TTC549 (cell line): ENCODE results near the gene TCF7L2.

Source experiments
- FAIRE-seq: peaks from 2 replicates; lab custom pipeline; 2012; peaks lifted over from hg19 to GRCh38; lab: Jason Lieb, UNC

The TCF7L2 gene

DNA sequence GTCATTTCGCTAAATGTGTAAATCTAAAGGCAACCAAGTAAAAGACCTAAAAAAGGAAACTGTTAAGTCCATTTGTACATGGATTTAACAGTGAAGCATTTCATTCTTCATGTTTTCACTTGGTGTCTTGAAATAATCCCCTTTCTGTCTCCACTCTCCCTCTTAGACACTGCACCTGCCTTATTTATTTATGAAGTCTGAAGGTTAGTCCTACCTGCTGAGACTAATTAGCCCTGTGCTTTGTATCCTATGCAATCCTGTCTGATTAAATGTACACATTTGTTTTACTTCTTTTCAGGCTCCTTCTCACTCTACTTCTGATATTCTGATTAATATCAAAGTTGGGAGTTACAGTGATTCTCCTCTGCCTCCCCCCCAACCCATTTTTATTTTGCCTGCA, 1.9 kb upstream of the TCF7L2 start:
- no peak for FAIRE-seq

DNA sequence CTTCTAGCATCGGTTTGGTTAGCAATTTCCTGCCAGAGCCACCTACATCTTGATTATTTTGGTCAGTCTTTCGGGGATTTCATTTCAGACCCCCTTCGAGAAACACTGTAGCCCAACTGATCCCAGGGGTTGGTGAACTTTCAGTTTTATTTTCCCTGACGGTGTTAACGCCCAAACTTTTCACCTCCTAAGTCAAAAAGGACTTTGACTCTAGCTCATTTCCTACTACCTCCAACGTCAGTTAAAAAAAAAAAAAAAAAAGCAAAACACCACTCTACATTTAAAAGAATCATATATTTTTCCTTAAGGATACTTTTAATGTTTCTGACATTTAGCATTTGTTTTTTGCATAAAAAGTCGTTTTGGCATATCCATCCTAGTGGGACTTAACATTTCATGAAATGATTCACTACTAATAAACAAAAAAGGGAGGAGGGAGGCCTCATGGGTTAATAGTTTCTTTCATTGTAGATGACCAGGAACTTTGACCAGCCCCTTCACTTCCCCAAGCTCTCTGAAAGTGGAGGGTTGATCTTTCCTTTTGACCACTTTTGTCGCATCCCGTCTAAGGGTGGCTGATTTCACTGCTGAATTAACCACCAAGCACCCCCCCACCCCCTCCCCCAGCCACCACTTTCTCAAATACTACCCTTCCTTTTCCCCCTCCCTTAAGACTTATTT, 764 bp upstream of the TCF7L2 start:
- peak; percentile 46 for FAIRE-seq

DNA sequence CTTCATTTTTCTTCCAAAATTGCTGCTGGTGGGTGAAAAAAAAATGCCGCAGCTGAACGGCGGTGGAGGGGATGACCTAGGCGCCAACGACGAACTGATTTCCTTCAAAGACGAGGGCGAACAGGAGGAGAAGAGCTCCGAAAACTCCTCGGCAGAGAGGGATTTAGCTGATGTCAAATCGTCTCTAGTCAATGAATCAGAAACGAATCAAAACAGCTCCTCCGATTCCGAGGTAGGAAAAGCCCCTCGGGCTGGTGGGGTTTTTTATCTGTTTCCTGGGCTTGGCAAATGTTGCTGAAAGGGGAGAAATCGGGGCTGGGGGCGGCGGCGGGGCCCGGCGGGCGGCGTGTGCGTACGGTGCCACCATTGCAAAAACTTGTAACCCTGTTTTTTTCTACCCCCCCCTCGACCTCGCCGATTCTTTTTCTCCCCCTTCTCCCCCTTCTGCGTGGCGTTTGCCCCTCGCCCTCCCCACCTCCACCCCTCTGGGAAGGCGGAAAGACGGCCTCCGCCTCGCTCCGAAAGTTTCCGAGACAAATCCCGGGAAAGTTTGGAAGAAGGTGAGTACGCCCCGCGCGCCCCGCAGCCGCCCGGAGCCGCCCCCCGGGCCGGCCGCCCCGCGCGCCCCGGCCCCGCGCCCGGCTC, 789 bp downstream of the TCF7L2 start:
- FAIRE-seq, result no peak

DNA sequence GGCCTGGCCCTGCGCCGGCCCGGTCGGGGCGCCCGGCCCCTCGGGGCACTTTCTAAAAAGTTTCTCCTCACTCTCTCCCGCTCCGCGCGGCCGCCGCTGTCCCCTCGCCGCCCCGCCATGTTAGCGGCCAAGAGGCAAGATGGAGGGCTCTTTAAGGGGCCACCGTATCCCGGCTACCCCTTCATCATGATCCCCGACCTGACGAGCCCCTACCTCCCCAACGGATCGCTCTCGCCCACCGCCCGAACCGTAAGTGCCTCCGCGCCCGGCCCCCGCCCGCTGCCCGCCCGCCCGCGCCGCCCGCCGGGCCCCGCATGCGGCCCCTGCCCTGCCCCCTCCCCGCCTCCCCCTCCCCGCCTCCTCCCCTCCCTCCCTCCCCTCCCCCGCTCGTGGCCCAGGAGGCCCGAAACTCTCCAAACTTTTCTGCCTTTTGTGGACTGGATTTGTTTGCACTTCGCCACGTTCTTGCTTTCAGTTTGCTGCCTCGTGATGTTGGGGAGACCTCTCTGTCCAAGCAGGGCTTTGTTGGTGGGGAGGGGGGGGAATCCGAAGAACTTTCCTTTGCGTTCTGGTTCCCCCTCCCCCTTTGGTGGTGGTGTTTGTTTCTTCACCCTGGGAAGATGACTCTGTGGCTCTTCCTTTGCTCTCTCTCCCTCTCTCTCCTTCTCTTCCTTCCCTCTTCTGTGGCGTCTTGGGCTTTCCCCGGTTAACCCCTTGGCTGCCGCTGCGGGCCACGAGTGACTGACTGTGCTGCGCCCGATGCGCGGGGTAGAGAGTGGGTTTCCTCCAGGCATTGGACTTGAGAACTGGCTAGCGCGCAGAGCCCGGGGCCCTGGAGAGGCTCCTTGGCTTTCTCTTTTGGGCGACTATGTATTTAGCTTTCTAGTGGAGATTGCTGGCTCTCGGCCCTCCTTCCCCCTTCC, 1.6 kb downstream of the TCF7L2 start:
- no peak for FAIRE-seq

DNA sequence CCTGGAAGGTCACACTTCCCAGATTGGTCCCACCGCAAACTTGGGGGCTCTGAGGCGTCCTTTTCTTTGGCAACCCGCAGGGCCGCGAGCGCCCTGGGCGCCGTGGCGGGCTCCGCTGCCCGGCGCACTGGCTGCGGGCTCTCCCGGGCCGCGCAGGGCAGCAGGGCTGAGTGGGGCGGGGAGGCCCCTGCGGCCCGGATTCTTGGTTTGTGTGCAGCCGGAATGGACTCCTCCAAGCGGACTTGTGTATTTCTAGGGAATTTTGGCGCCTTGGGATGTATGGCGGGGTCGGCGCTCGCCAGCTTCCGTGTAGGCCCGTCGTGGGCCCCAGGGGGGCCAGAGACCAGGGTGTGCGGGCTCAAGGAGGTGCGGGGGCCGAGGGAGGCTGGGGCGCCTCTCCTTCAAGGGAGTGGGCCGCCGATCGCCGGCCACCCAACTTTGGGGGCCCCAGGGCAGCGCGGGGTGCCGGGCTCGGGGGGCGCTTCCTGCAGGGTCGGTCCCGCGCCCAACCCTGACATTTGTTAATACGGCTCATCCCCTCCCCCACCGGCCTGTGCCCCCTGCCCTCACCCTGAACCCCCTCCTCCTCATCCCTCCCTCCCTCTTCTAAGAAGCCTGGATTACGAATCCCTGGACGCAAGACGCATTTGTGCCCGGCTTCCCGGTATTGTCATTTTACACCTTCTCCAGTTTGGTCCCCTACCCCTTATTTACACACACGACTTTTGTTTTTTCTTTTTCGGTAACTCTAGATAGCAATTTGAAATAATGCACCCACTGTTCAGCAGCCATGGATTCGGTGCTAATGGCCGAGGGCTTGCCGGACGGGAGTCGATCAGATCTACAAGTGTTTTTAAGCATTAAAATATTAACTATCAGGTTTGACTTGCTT, 2.5 kb downstream of the TCF7L2 start:
- no peak for FAIRE-seq

DNA sequence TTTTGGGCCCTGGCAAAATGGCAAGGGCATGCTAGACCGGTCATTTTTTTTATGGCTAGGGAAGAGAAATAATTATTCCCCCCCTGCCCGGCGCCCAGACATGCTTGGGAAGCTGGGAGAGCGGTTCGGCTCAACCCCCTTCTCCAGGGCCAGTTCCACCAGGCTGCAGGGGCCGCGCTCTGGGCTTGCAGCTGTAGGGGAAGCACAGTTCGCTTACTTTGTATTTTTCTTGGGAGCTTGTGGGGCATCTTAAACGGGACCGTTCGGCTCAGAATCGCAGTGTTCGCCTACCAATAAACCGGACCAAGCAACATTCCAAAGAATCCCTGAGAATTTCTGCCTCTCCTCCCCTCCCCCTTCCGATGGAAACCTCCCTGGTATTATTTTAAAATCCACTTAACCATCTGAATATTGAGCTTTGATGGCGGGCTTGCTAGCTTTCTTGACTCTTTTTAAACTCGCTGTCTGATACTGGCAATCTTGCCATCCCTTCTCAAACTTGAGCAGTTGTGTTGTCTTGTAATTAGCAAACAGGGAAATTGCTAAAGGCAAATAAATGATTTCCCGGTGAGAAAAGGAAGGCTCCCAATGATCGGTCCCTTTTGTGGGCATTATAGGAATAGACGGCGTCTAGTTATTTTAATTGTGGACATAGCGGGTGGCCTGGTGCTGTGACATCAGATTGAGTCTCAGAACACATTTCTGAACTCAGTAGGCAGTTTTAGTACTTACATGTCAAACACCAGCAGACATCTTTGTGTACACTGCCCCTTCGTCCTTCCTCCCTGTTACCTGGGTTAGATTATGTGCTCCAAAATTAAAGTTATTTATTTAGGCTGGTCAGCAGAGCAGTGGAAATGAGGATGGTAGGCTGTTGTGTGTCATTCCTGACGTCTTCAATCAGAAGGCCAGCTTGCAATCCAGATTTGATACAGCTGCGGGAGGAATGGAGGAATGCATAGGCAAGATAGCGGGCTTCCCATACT, 3.4 kb downstream of the TCF7L2 start:
- FAIRE-seq, result no peak

DNA sequence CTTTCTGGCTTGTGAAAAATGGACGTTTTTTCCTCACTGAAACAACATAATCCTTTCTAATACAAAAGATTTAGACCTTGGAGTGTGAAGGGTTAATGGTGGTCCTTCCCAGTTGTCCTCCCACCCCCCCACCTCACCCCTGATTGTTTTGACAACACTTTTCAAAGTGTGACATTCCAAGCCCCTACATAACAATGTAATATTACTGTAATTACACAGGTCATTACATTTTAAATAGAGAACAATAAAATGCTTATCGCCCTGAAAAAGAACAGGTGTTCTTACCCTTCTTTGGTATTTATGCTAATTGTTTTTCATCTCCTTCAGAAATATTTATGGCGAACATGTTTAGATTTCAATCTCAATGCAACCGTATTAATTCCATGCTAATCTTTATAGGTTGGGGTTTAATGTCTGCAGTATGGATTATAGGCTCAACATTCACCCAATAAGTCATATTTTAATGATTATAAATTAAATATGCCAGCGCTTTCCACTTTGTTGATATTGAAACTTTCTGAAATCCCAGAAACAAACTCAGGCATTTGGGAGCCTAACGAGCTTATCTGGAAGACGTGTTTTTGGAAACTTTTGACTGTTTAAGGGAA, 5.0 kb downstream of the TCF7L2 start:
- no peak for FAIRE-seq

DNA sequence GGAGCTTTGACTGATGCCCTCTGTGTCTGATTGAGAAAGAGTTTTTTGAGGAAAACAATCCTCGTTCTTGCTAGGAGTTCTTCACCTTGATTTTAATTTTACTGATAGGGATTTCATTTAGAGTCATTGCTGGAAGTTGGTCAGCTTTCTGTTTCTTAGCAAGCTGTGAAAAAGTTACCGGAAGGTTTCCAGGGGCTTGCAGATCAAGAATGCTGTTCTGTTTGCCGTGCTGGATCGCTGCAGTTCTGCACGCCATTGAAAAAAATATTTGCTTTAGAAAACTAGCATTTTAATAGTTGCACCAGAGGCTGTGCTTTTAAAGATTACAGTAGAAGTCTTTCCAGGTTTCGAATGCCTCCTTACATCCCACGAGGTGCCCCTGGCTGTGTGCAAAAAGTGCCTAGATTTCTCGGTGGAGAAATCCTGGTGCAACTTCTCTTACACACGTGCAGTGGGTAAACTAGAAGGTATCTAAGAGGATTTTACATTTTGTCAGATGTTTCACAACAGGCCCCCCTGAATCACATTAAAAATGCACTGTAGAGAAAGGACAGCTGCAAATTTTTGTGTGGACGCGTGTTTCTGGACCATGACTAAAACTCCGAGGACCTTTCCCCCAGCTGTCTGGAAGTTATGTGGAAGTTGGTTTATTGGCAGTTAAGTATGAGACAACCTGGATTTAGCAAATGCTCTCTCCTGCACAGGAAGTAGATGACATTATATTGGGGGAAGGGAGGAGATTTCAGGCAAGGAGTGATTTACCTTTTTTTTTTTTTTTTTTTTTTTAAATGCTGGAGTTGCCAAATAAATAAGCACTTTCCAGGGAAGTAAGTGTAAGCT, 5.8 kb downstream of the TCF7L2 start:
- no peak for FAIRE-seq

DNA sequence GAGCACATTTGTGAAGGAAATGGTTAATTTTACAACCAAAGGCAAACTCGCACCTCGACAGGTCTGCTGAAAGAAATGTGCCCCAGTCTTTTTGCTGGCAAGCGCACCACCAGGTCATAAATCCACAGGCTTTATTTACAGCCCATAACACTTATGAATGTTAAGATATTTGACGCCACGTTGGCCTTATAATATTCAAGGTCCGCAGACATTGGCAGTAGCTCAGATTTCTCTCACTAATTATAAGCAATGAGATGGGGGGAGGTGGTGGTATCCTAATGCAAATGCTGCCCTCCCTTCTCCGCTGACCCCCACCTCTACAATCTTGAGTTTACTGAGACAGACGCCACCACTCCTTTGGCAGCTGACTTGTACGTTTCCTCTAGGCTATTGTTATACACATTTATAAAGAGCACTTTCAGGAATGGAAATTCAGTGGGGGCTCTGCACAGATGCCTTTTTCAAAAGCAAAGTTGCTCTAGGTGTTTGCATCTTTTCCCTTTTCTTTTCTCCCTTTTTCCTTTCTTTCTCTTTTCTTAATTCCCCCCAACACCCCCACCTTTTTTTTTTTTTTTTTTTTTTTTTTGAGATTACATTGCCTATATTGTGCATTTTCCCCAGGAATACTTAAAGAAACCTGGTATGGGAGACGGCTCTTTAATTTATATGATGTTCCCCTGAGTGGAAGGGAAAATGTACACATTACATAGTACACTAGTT, 6.7 kb downstream of the TCF7L2 start:
- no peak for FAIRE-seq

DNA sequence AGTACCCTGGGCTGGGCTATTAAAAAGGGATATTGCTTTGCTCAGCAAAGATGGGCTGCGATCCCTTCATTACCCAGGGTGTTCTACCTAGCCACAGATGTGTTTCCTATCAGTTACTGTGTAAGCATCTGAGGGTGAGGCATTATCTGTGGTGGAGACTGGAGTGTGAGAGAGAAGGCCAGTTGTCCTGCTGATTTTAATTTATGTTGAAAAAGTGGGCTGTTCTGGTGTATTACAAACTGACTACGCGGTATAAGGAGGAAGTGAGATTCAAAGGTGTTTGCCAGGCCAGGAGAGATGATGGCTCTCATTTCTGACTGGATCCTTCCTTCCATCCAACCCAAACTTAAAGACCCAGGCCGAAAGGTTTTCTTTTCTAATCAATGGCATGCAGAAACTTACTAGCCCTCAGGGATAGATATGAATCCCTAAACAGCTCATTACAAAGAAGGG, 7.6 kb downstream of the TCF7L2 start:
- FAIRE-seq, result no peak

DNA sequence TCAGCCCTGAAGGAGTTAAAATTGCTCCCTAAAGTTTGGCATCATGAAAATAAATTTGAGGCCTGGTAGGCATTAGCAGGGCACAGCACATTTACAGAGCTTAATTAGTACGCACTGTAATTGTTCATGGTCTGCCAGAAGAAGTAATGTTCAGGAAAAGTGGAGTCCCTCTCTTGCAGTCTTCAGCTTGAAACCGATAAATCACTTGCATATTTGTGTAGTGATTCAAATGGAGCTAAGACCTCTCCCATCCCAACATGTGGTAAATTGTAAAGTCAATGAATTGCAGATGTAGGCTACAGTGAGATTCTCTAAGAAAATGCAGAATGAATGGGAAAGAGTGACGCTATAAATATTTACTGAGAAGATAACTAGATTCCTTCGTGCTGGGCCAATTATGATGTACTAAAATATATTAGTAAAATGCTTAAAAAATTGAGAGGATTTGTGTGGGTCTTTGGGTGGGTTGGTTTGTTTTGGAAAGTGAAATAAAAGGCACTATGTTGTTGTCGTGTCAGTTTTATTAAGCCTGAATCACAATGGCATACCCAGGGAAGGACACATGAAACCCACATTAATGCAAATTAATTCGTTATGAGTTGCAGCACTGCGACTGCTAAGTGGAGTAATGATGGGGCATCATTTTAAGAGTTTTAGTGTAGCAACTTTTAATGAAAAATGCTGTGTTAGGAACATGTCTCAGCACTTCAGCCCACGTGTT, 8.4 kb downstream of the TCF7L2 start:
- FAIRE-seq, result no peak

DNA sequence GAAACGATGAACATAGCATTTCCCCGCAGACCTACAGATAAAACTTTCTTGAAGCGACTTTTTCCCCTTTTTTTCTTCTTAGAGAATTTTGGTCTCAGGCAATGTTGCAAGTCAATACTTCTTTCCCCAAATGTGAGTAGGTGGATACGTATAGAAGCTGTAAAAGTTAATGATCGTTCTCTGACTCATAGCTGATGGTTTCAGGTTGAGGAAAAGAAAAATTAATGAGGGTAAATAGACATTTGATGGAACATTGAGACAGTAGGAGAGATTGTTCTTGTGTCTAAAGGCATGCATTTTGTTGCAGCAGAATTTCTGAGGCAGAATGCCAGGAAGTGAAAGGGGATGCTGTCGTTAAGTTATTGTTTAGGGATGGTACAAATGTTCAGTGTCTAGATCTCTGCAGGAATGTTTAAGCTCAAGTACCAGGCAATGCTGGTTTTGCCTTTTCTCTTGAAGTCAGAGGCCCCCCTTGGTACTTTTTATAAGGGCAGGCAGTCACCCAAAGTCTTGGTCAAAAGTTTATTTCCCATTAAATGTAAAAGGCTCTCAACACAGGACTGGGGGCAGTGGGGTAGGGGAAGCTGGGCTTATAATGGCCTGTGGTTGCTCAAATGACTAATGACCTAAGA, 9.3 kb downstream of the TCF7L2 start:
- FAIRE-seq, result no peak

DNA sequence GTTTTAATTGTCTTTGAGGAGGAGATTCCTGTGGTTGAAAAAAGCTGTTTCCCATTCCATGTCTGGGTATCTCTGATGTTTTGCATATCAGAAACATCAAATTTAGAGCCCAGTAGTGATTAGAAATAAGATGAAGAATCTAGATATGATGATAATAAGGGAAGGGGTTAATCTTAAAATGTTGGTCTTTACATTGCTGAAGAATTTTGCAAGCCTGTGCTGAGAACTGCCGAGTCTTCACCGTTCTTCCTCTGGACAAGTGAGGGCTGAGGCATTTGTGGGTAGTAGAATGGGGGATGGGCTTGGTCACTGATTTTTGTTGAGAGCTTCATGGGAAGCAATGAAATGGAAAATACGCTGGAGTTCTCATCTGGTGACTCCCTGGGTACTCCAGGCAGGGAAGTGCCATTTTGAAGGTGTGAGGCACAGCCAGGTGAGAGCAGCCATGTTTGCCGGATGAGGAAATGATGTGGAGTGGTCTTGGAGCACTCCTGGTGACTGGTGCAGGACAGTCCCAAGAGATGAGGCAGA, 10.2 kb downstream of the TCF7L2 start:
- no peak for FAIRE-seq

DNA sequence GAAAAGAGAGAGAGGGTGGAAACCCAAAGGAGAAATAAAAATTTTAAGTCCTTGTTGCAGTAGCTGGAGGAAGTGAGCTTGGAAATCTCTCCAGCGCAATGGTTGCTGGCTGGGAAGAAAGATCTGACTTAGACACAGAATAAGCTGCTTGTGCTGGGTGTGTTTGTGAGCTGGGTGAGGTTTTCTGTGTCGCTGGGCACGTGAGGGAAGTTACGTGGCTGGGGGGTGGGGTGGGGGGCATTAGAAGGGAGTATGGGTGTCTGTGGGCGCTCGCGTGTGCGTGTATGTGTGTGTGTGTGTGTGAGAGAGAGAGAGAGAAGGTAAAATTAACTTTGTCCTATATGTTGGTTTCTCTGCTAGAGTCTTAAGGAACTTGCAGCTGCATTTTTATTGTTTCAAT, 11.6 kb downstream of the TCF7L2 start:
- FAIRE-seq, result no peak

DNA sequence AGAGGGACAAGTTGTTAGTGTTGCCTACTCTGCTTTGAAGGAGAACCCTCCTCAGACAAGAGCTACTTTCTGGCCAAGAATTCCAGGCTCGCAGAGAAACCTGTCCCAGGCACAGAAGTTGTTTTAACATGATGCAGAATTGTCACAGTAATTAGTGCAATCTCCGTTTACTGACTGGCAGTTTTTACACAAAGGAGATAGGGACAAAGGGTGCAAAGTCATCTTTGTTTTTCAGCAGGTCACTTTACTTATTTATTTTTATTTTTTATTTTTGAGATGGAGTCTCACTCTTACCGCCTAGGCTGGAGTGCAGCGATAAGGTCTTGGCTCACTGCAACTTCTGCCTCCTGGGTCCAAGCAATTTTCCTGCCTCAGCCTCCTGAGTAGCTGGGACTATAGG, 12.3 kb downstream of the TCF7L2 start:
- FAIRE-seq, result no peak

DNA sequence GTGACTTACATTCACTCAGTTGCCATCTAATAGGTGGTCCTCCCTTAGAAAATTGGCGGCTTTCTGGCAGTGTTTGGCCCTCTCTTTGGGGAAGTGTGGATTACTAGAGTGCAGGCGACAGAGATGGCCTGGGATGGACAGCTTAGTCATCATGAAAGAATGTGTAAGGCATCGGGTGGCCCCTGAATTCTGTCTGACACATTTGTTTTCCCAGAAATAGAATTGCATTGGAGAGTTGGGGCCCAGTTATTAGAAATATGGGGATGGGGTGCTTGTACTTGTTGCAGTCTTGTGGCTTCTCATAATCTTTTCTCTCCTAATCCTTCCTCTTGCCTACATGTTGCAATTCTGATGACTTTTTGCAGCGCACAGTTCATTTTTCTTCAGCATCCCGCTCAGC, 13.8 kb downstream of the TCF7L2 start:
- no peak for FAIRE-seq

DNA sequence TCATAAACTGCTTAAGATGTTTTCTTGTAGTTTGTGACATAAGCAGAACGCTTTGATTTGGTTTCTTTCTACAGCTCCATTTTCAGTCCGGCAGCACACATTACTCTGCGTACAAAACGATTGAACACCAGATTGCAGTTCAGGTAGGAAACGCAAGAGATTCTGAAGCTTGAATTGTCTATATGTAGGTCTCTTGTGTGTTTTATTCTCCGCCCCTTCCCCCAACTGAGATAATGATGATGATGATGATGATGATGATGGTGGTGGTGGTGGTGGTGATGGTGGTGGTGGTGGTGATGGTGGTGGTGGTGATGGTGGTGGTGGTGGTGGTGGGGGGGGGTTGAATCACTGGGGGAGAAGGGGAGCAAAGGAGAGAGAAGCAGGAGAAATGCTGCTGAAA, 14.4 kb downstream of the TCF7L2 start:
- FAIRE-seq, result no peak
